GM12878 (cell line): ENCODE data around the gene COL5A3.

Experiments used
- CBFB ChIP-seq: IDR thresholded peaks from 2 replicates; pipeline ENCODE4 v1.6.1; 2016; ENCODE audit warnings: antibody characterized with exemption, low read depth
- CHD1 ChIP-seq: IDR thresholded peaks from 2 replicates; pipeline ENCODE4 v1.6.1; 2012; ENCODE audit warnings: low read depth, low read length, improper control_type of control experiment
- CREM ChIP-seq: IDR thresholded peaks from 2 replicates; pipeline ENCODE4 v1.6.1; 2014; ENCODE audit warnings: antibody characterized with exemption, low read depth
- EGR1 ChIP-seq, 2 experiments: IDR thresholded peaks; 1 replicate in 1 of 2; 2 replicates in 1 of 2; pipeline ENCODE4 v1.6.1; 2011 to 2012; ENCODE audit warnings: low read depth in 2 of 2, low read length in 2 of 2, borderline replicate concordance in 1 of 2, mild to moderate bottlenecking in 1 of 2, moderate library complexity in 1 of 2
- HDAC2 ChIP-seq: fragments of 200-600 bp; sonication (generic); IDR thresholded peaks from 2 replicates; pipeline ENCODE4 v1.6.1; 2017
- KDM1A ChIP-seq: fragments of 200-600 bp; sonication (generic); IDR thresholded peaks from 2 replicates; pipeline ENCODE4 v1.6.1; 2016; ENCODE audit warnings: borderline replicate concordance
- POLR2A ChIP-seq: IDR thresholded peaks from 2 replicates; pipeline ENCODE4 v1.6.1; 2011; ENCODE audit warnings: low read depth, mild to moderate bottlenecking, low read length
- RB1 ChIP-seq: fragments of 450-650 bp; formaldehyde crosslinking; IDR thresholded peaks from 2 replicates; pipeline ENCODE4 v1.6.1; 2017; ENCODE audit warnings: mild to moderate bottlenecking, borderline replicate concordance
- RCOR1 ChIP-seq: conservative IDR thresholded peaks from 2 replicates; pipeline ENCODE4 v1.6.1; 2012; ENCODE audit warnings: low read depth, low read length, improper control_type of control experiment
- RFX5 ChIP-seq: IDR thresholded peaks from 2 replicates; pipeline ENCODE4 v1.6.1; 2011; ENCODE audit warnings: low read depth, low read length, improper control_type of control experiment
- TCF12 ChIP-seq: IDR thresholded peaks from 2 replicates; pipeline ENCODE4 v1.6.1; 2011; ENCODE audit warnings: low read depth, mild to moderate bottlenecking, low read length
- YY1 ChIP-seq: IDR thresholded peaks from 2 replicates; pipeline ENCODE4 v1.6.1; 2011; ENCODE audit warnings: low read depth, mild to moderate bottlenecking, low read length
- TF ChIP-seq, protein P1 (sequence below): fragments of 150-350 bp; IDR thresholded peaks from 2 replicates; pipeline ENCODE4 v1.6.1; 2014; ENCODE audit warnings: mild to moderate bottlenecking, low read depth, low read length
- TF ChIP-seq, protein P2 (sequence below), 3 experiments: IDR thresholded peaks in 2 of 3; conservative IDR thresholded peaks in 1 of 3; 2 replicates each; pipeline ENCODE4 v1.5.1; 2011; ENCODE audit warnings: low read depth in 3 of 3, low read length in 3 of 3, mild to moderate bottlenecking in 3 of 3, control low read depth in 2 of 3, moderate library complexity in 2 of 3, inconsistent platforms in 1 of 3, mixed read lengths in 1 of 3; ENCODE audit not compliant: control insufficient read depth in 2 of 3, insufficient read depth in 1 of 3; ENCODE audit errors: extremely low read depth in 1 of 3

DNA sequence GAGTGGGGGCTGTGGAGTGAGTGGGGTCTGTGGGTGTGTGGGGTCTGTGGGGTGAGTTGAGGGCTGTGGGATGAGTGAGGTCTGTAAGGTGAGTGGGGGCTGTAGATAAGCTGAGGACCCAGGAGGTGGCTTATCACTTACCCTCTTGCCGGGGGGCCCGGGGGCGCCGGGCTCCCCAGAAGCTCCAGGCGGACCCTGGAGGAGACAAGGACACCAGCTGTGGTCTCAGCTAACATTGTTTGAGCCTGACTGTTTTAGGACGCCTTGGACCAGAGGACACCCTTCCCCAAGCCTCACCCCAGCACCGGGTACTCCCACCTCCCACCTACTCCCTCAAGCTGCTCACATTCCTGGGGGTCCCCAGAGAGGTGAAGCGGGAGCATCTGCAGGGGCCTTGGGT lies 39.8 kb downstream of the COL5A3 start:
- TF ChIP-seq POLR2A (no peak), RCOR1 (no peak), YY1 (no peak), TCF12 (no peak), CREM (no peak), KDM1A (no peak), EGR1 (IDR thresholded peaks at IDR 0.05; ENCODE audit: borderline replicate concordance in 1 of 2, low read depth in 2 of 2, low read length in 2 of 2) (no peak), CHD1 (no peak), RB1 (no peak), HDAC2 (no peak), CBFB (no peak), RFX5 (no peak)
- TF ChIP-seq, protein P1, sequence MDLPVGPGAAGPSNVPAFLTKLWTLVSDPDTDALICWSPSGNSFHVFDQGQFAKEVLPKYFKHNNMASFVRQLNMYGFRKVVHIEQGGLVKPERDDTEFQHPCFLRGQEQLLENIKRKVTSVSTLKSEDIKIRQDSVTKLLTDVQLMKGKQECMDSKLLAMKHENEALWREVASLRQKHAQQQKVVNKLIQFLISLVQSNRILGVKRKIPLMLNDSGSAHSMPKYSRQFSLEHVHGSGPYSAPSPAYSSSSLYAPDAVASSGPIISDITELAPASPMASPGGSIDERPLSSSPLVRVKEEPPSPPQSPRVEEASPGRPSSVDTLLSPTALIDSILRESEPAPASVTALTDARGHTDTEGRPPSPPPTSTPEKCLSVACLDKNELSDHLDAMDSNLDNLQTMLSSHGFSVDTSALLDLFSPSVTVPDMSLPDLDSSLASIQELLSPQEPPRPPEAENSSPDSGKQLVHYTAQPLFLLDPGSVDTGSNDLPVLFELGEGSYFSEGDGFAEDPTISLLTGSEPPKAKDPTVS, result no peak
- TF ChIP-seq, protein P2, sequence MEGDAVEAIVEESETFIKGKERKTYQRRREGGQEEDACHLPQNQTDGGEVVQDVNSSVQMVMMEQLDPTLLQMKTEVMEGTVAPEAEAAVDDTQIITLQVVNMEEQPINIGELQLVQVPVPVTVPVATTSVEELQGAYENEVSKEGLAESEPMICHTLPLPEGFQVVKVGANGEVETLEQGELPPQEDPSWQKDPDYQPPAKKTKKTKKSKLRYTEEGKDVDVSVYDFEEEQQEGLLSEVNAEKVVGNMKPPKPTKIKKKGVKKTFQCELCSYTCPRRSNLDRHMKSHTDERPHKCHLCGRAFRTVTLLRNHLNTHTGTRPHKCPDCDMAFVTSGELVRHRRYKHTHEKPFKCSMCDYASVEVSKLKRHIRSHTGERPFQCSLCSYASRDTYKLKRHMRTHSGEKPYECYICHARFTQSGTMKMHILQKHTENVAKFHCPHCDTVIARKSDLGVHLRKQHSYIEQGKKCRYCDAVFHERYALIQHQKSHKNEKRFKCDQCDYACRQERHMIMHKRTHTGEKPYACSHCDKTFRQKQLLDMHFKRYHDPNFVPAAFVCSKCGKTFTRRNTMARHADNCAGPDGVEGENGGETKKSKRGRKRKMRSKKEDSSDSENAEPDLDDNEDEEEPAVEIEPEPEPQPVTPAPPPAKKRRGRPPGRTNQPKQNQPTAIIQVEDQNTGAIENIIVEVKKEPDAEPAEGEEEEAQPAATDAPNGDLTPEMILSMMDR (IDR thresholded peaks at IDR 0.05 in 2 of 3, conservative IDR thresholded peaks at IDR 0.05 in 1 of 3; ENCODE audit: control insufficient read depth in 2 of 3, extremely low read depth in 1 of 3, insufficient read depth in 1 of 3, low read depth in 3 of 3, low read length in 3 of 3), result no peak
